ENCODE results near the gene SHISA7.

GRCh38 chr19:55476100-55476775 is 33.1 kb upstream of the SHISA7 start, which contains the start of gene ZNF628:
- TF ChIP-seq POLR2A (IDR thresholded peaks at IDR 0.05): peak; percentile 39 to 84
- TF ChIP-seq, protein P1, sequence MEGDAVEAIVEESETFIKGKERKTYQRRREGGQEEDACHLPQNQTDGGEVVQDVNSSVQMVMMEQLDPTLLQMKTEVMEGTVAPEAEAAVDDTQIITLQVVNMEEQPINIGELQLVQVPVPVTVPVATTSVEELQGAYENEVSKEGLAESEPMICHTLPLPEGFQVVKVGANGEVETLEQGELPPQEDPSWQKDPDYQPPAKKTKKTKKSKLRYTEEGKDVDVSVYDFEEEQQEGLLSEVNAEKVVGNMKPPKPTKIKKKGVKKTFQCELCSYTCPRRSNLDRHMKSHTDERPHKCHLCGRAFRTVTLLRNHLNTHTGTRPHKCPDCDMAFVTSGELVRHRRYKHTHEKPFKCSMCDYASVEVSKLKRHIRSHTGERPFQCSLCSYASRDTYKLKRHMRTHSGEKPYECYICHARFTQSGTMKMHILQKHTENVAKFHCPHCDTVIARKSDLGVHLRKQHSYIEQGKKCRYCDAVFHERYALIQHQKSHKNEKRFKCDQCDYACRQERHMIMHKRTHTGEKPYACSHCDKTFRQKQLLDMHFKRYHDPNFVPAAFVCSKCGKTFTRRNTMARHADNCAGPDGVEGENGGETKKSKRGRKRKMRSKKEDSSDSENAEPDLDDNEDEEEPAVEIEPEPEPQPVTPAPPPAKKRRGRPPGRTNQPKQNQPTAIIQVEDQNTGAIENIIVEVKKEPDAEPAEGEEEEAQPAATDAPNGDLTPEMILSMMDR (IDR thresholded peaks at IDR 0.05): peak in 1 of 4 experiments; percentile 8

Data from uterus (tissue), 2 donors.